GM23248 (cell line): ENCODE results near the gene CDS2. TPM values are rescaled to one million over a fixed set of nuclear protein-coding genes. Genes with fewer than 3 reads are reported as not detected.

Experiments
- DNase-seq: peaks from one replicate; pipeline ENCODE4 v3.0.0-alpha.2; 2015
- H2AFZ ChIP-seq: fragments of 200-600 bp; sonication (generic); 2 replicates; pipeline ENCODE4 v1.6.1; 2016; ENCODE audit warnings: antibody characterized with exemption
- H3F3A ChIP-seq: fragments of 200-600 bp; sonication (generic); 2 replicates; pipeline ENCODE4 v1.6.1; 2016; ENCODE audit warnings: mild to moderate bottlenecking, antibody characterized with exemption, mixed run types; ENCODE audit not compliant: insufficient read depth
- H3K27ac ChIP-seq: fragments of 200-600 bp; sonication (generic); 2 replicates; pipeline ENCODE4 v1.5.1; 2016; ENCODE audit warnings: mild to moderate bottlenecking
- H3K27me3 ChIP-seq: fragments of 200-600 bp; sonication (generic); replicated peaks from 2 replicates; pipeline ENCODE4 v1.6.1; 2016; ENCODE audit warnings: mild to moderate bottlenecking; ENCODE audit not compliant: insufficient read depth
- H3K36me3 ChIP-seq: fragments of 200-600 bp; sonication (generic); 2 replicates; pipeline ENCODE4 v1.6.1; 2016; ENCODE audit warnings: low read depth, mild to moderate bottlenecking
- H3K4me1 ChIP-seq: fragments of 200-600 bp; sonication (generic); 2 replicates; pipeline ENCODE4 v1.6.1; 2016; ENCODE audit warnings: mild to moderate bottlenecking; ENCODE audit not compliant: insufficient read depth
- H3K4me2 ChIP-seq: fragments of 200-600 bp; sonication (generic); one replicate; pipeline ENCODE4 v1.6.1; 2016; ENCODE audit warnings: mild to moderate bottlenecking; ENCODE audit not compliant: unreplicated experiment
- H3K4me3 ChIP-seq: fragments of 200-600 bp; sonication (generic); 2 replicates; pipeline ENCODE4 v1.5.1; 2016; ENCODE audit warnings: mild to moderate bottlenecking
- H3K79me2 ChIP-seq: fragments of 200-600 bp; sonication (generic); 2 replicates; pipeline ENCODE4 v1.6.1; 2016; ENCODE audit warnings: mild to moderate bottlenecking; ENCODE audit not compliant: insufficient read depth
- H3K9ac ChIP-seq: fragments of 200-600 bp; sonication (generic); 2 replicates; pipeline ENCODE4 v1.6.1; 2016; ENCODE audit warnings: mild to moderate bottlenecking
- H3K9me2 ChIP-seq: fragments of 200-600 bp; sonication (generic); 2 replicates; pipeline ENCODE4 v1.6.1; 2016; ENCODE audit warnings: mixed run types, mild to moderate bottlenecking, moderate library complexity; ENCODE audit not compliant: insufficient read depth
- H3K9me3 ChIP-seq: fragments of 200-600 bp; sonication (generic); one replicate; pipeline ENCODE4 v1.6.1; 2017; ENCODE audit warnings: low read depth
- H4K20me1 ChIP-seq: fragments of 200-600 bp; sonication (generic); 2 replicates; pipeline ENCODE4 v1.6.0; 2016; ENCODE audit not compliant: insufficient read depth
- EZH2 ChIP-seq: fragments of 200-600 bp; sonication (generic); IDR thresholded peaks from 2 replicates; pipeline ENCODE4 v1.6.1; 2018; ENCODE audit warnings: antibody characterized with exemption, mild to moderate bottlenecking; ENCODE audit not compliant: insufficient read depth, poor library complexity, severe bottlenecking
- EZH2phosphoT487 ChIP-seq: fragments of 200-600 bp; sonication (generic); IDR thresholded peaks from 2 replicates; pipeline ENCODE4 v1.6.1; 2018; ENCODE audit warnings: antibody characterized with exemption, moderate library complexity, mild to moderate bottlenecking, low read depth; ENCODE audit not compliant: insufficient read depth
- WGBS, 2 experiments: methylation state at CpG; one replicate each; pipeline ENCODE4 v1.1.6; 2015 to 2017; ENCODE audit warnings: low lambda C conversion rate in 2 of 2, low coverage in 1 of 2; ENCODE audit errors: missing lambda C conversion rate in 2 of 2; 5-methylcytosine and 5-hydroxymethylcytosine counted together
- in situ Hi-C: fragments of 300-500 bp; cut with MboI; formaldehyde crosslinking; loops from 2 replicates; pipeline ENCODE4 v1.15.0; 2020
- polyA plus RNA-seq: library from polyadenylated mRNA; unstranded; fragments of >200 nt; fragmentation: Nextera tagmentation; extraction: Ambion mirVana; gene quantifications from 2 replicates; pipeline ENCODE4 v1.2.1, GENCODE V29; 2016
- total RNA-seq: library from RNA; depleted of rRNA; stranded (reverse); fragments of >200 nt; shearing (Covaris generic); gene quantifications from 2 replicates; pipeline ENCODE4 v1.2.3, GENCODE V29; 2014

The CDS2 gene
- total and polyA plus RNA-seq, 2 experiments from 2014 or later = 29.4 to 31.6 TPM

DNA sequence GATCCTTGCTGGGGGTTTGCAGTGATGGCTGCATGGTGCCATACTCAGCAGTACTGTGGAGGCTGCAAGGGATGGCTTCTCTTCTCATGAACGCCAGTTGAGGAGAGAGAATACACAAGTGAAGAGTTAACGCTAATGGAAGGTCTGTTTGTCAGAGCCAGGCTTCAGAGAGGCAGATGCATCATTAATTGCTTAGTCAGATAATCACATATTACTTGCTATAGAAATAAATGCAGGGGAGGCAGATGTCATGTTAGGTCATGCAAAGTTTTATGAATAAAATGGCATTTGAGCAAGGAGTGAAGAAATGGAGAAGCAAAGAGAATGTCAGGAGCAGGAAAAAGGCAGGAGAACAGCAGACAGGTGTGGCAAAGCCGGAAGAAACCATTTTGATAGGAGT is 51.2 kb downstream of the CDS2 start:
- Histone ChIP-seq H3K9me2 (no peaks in the 10 kb centered on the region), H3K27me3 (no peaks in the 10 kb centered on the region), H3F3A (peaks cover 13% of the 10 kb centered on the region; the same call in 1 of the 2 replicates), H3K4me1 (0 out of 2 replicates have a peak, but pooled peaks cover 4% of the 10 kb centered on the region), H3K27ac (no peak overlapping the region), H3K36me3 (no peaks in the 10 kb centered on the region), H3K9me3 (no peaks in the 10 kb centered on the region), H3K79me2 (no peaks in the 10 kb centered on the region), H3K4me2 (no peak overlapping the region), H2AFZ (no peak overlapping the region), H3K4me3 (no peak overlapping the region), H3K9ac (no peak overlapping the region), H4K20me1 (no peaks in the 10 kb centered on the region)
- in situ Hi-C loops = no loop called here
- WGBS, 2 experiments = 96 to 98% methylated on average over 3 of the region's 3 CpGs
- TF ChIP-seq EZH2 = no peak
- DNase-seq = no peak

DNA sequence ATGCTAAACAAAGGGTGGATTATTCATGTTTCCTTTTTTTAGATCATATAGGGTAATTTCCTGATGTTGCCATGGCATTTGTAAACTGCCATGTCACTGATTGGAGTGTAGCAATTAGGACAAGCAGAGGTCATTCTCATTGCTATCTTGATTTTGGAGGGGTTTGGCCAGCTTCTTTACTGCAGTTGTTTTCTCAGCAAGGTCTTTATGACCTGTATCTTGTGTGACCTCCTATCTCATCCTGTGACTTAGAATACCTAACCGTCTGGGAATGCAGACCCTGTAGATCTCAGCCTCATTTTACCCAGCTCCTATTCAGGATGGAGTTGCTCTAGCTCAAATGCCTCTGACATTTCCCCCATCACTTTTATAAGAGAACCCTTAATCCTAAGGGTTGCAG is 53.6 kb downstream of the CDS2 start:
- H3K9ac ChIP-seq = no peak overlapping the region
- H3K79me2 ChIP-seq = no peaks in the 10 kb centered on the region
- in situ Hi-C loops = no loop called here
- 0 out of 2 replicates have a peak, but pooled peaks cover 4% of the 10 kb centered on the region for H3K4me1 ChIP-seq
- no peak overlapping the region for H3K4me3 ChIP-seq
- no peaks in the 10 kb centered on the region for H3K9me3 ChIP-seq
- DNase-seq = no peak
- TF ChIP-seq EZH2 (no peak), EZH2phosphoT487 (no peak)
- peaks cover 13% of the 10 kb centered on the region; the same call in 1 of the 2 replicates for H3F3A ChIP-seq
- no peak overlapping the region for H2AFZ ChIP-seq
- H3K36me3 ChIP-seq = no peaks in the 10 kb centered on the region
- H3K9me2 ChIP-seq = no peaks in the 10 kb centered on the region
- H3K27ac ChIP-seq = no peak overlapping the region
- no peaks in the 10 kb centered on the region for H3K27me3 ChIP-seq
- 90 to 96% methylated on average over 1 of the region's 1 CpG for WGBS, 2 experiments
- no peak overlapping the region for H3K4me2 ChIP-seq
- no peaks in the 10 kb centered on the region for H4K20me1 ChIP-seq

DNA sequence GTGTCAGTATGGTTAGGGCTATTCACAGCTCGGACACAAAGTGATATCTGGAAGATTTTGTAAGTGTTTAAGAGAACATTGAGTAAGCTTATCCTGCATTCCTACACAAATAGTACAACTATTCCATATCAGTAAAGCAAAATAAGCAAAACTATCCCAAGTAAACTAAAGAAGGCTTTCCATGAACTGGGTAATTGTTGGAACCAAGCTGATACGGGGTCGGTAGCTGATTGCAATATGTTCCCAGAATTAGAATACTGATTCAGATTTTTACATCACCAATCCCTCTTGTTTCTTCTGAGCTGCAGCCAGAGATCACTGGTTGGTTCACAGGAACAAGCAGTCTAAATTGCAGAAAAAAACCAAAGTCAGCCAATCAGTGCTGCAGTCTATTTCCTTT is 54.1 kb downstream of the CDS2 start:
- H3K4me1 ChIP-seq = 0 out of 2 replicates have a peak, but pooled peaks cover 4% of the 10 kb centered on the region
- H3K36me3 ChIP-seq = no peaks in the 10 kb centered on the region
- no peak overlapping the region for H3K4me2 ChIP-seq
- no peak overlapping the region for H3K27ac ChIP-seq
- no peak for TF ChIP-seq EZH2
- no peak for DNase-seq
- no peak overlapping the region for H3K9ac ChIP-seq
- in situ Hi-C loops = no loop called here
- peaks cover 13% of the 10 kb centered on the region; the same call in 1 of the 2 replicates for H3F3A ChIP-seq
- WGBS, 2 experiments = 96 to 100% methylated on average over 3 of the region's 3 CpGs
- no peaks in the 10 kb centered on the region for H3K9me3 ChIP-seq
- H3K4me3 ChIP-seq = no peak overlapping the region
- H3K79me2 ChIP-seq = no peaks in the 10 kb centered on the region
- H3K9me2 ChIP-seq = no peaks in the 10 kb centered on the region
- H4K20me1 ChIP-seq = no peaks in the 10 kb centered on the region
- no peaks in the 10 kb centered on the region for H3K27me3 ChIP-seq
- H2AFZ ChIP-seq = no peak overlapping the region

DNA sequence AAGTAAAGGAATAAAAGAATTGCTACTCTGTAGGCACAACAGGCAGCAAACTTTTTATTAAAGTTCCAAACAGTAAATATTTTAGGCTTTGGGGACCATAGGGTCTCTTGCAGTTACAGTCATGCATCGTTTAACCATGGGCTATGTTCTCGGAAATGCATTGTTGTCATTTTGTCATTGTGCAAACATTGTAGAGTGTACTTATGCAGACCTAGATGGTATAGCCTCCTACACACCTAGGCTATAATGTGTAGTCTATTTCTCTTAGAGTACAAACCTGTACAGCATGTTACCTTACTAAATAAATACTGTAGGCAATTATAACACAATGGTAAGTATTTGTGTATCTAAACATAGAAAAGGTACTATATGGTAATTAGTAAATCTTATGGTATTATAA is 54.7 kb downstream of the CDS2 start:
- 0 out of 2 replicates have a peak, but pooled peaks cover 4% of the 10 kb centered on the region for H3K4me1 ChIP-seq
- no peak overlapping the region for H3K4me2 ChIP-seq
- H3K27me3 ChIP-seq = no peaks in the 10 kb centered on the region
- H4K20me1 ChIP-seq = no peaks in the 10 kb centered on the region
- no peaks in the 10 kb centered on the region for H3K79me2 ChIP-seq
- H3F3A ChIP-seq = peaks cover 13% of the 10 kb centered on the region; the same call in 1 of the 2 replicates
- H3K36me3 ChIP-seq = no peaks in the 10 kb centered on the region
- no peak for DNase-seq
- 96 to 100% methylated on average over 2 of the region's 2 CpGs for WGBS, 2 experiments
- no peak overlapping the region for H3K27ac ChIP-seq
- no peak overlapping the region for H3K4me3 ChIP-seq
- no peaks in the 10 kb centered on the region for H3K9me2 ChIP-seq
- in situ Hi-C loops = no loop called here
- H3K9ac ChIP-seq = no peak overlapping the region
- H3K9me3 ChIP-seq = no peaks in the 10 kb centered on the region
- TF ChIP-seq EZH2 (no peak), EZH2phosphoT487 (no peak)
- H2AFZ ChIP-seq = no peak overlapping the region

DNA sequence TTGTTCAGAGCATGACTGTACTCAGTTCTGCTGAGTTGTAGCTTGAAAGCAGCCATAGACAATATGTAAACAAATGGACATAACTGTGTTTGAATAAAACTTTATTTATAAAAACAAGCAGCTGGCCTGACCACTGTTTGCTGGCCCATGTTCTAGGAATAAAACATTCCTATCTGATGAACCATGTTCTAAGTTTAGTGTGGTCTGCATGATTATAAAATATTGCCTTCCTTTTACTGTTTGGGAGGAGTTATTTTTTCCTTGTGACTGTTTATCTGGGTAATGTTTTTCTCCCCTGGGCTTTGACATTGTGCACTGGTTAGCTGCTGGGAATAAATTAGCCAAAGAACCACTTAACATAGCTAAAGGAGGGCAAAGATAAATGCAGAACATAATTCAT is 55.1 kb downstream of the CDS2 start:
- Histone ChIP-seq H3K4me2 (peak overlapping the region; percentile 43), H3K27me3 (no peaks in the 10 kb centered on the region), H3F3A (peaks cover 13% of the 10 kb centered on the region; the same call in 1 of the 2 replicates), H3K4me1 (0 out of 2 replicates have a peak, but pooled peaks cover 4% of the 10 kb centered on the region), H3K9me3 (no peaks in the 10 kb centered on the region), H3K9me2 (no peaks in the 10 kb centered on the region), H3K27ac (no peak overlapping the region), H2AFZ (no peak overlapping the region), H4K20me1 (no peaks in the 10 kb centered on the region), H3K36me3 (no peaks in the 10 kb centered on the region), H3K79me2 (no peaks in the 10 kb centered on the region), H3K9ac (no peak overlapping the region), H3K4me3 (no peak overlapping the region)
- in situ Hi-C loops = no loop called here
- TF ChIP-seq EZH2 = no peak
- DNase-seq = peak; percentile 45
